Effector memory CD4-positive, alpha-beta T cell (primary cell): ENCODE measurements around the gene ZNF791.
A peak's percentile ranks its signal among the peaks of the same experiment; 100 is the strongest.

Experiments
- DNase-seq, 3 donors: peaks; one replicate each; pipeline ENCODE4 v3.0.0-alpha.2; 2020
- H3K27ac ChIP-seq: 2 replicates; pipeline ENCODE4 v1.7.0; 2013; ENCODE audit warnings: mild to moderate bottlenecking, low read length, moderate library complexity; ENCODE audit not compliant: insufficient read depth, poor library complexity, severe bottlenecking
- H3K27me3 ChIP-seq: replicated peaks from 2 replicates; pipeline ENCODE4 v1.7.0; 2013; ENCODE audit warnings: mild to moderate bottlenecking, low read length; ENCODE audit not compliant: insufficient read depth, control insufficient read depth, poor library complexity, severe bottlenecking
- H3K36me3 ChIP-seq: 2 replicates; pipeline ENCODE4 v1.7.0; 2013; ENCODE audit warnings: mild to moderate bottlenecking, low read length, moderate library complexity; ENCODE audit not compliant: control insufficient read depth, insufficient read depth
- H3K4me1 ChIP-seq: 2 replicates; pipeline ENCODE4 v1.7.0; 2013; ENCODE audit warnings: low read length, mild to moderate bottlenecking; ENCODE audit not compliant: control insufficient read depth, insufficient read depth, poor library complexity, severe bottlenecking
- H3K4me3 ChIP-seq: 2 replicates; pipeline ENCODE4 v1.7.0; 2013; ENCODE audit warnings: low read length, low read depth, mild to moderate bottlenecking; ENCODE audit not compliant: insufficient read depth, poor library complexity, severe bottlenecking
- H3K9me3 ChIP-seq: 2 replicates; pipeline ENCODE4 v1.7.0; 2013; ENCODE audit warnings: mild to moderate bottlenecking, low read length, moderate library complexity; ENCODE audit not compliant: control insufficient read depth

ZNF791 gene

GRCh38 chr19:12647490-12648071 is 36.9 kb downstream of the ZNF791 start:
- Histone ChIP-seq H3K9me3 (no peaks in the 10 kb centered on the region), H3K36me3 (peaks cover 6% of the 10 kb centered on the region), H3K4me1 (no peaks in the 10 kb centered on the region), H3K4me3 (no peak overlapping the region), H3K27ac (no peak overlapping the region), H3K27me3 (no peaks in the 10 kb centered on the region)
- DNase-seq = no peak

GRCh38 chr19:12648088-12648487 is 37.4 kb downstream of the ZNF791 start:
- H3K36me3 ChIP-seq = peaks cover 6% of the 10 kb centered on the region
- no peak for DNase-seq
- no peaks in the 10 kb centered on the region for H3K4me1 ChIP-seq
- H3K9me3 ChIP-seq = no peaks in the 10 kb centered on the region
- no peak overlapping the region for H3K27ac ChIP-seq
- H3K27me3 ChIP-seq = no peaks in the 10 kb centered on the region
- no peak overlapping the region for H3K4me3 ChIP-seq

GRCh38 chr19:12649941-12650340 is 39.2 kb downstream of the ZNF791 start:
- Histone ChIP-seq H3K27ac (no peak overlapping the region), H3K4me3 (no peak overlapping the region), H3K27me3 (no peaks in the 10 kb centered on the region), H3K36me3 (peaks cover 13% of the 10 kb centered on the region), H3K9me3 (no peaks in the 10 kb centered on the region), H3K4me1 (no peaks in the 10 kb centered on the region)
- no peak for DNase-seq

- H3K9me3 ChIP-seq = no peaks in the 10 kb centered on the region
- H3K4me3 ChIP-seq = no peak overlapping the region
- no peaks in the 10 kb centered on the region for H3K27me3 ChIP-seq
- no peaks in the 10 kb centered on the region for H3K4me1 ChIP-seq
- DNase-seq = no peak
- H3K36me3 ChIP-seq = peaks cover 36% of the 10 kb centered on the region
- H3K27ac ChIP-seq = no peak overlapping the region
Observed at GRCh38 chr19:12652219-12652618, 41.5 kb downstream of the ZNF791 start.

- peaks cover 48% of the 10 kb centered on the region for H3K36me3 ChIP-seq
- H3K9me3 ChIP-seq = no peaks in the 10 kb centered on the region
- no peak overlapping the region for H3K4me3 ChIP-seq
- H3K27me3 ChIP-seq = no peaks in the 10 kb centered on the region
- DNase-seq = no peak
- H3K4me1 ChIP-seq = no peaks in the 10 kb centered on the region
- no peak overlapping the region for H3K27ac ChIP-seq
Observed at GRCh38 chr19:12655546-12655945, 44.8 kb downstream of the ZNF791 start.

- H3K36me3 ChIP-seq = peaks cover 58% of the 10 kb centered on the region
- no peak for DNase-seq
- no peak overlapping the region for H3K27ac ChIP-seq
- H3K27me3 ChIP-seq = no peaks in the 10 kb centered on the region
- no peak overlapping the region for H3K4me3 ChIP-seq
- H3K9me3 ChIP-seq = no peaks in the 10 kb centered on the region
- no peaks in the 10 kb centered on the region for H3K4me1 ChIP-seq
Observed at GRCh38 chr19:12656899-12657571, 46.3 kb downstream of the ZNF791 start.

- no peak for DNase-seq
- Histone ChIP-seq H3K36me3 (peaks cover 60% of the 10 kb centered on the region), H3K4me3 (no peak overlapping the region), H3K27ac (no peak overlapping the region), H3K9me3 (no peaks in the 10 kb centered on the region), H3K4me1 (no peaks in the 10 kb centered on the region), H3K27me3 (no peaks in the 10 kb centered on the region)
Observed at GRCh38 chr19:12657966-12658365, 47.2 kb downstream of the ZNF791 start.

GRCh38 chr19:12660980-12661379 is 50.3 kb downstream of the ZNF791 start:
- Histone ChIP-seq H3K27ac (no peak overlapping the region), H3K36me3 (peaks cover 60% of the 10 kb centered on the region), H3K4me3 (no peak overlapping the region), H3K9me3 (no peaks in the 10 kb centered on the region), H3K27me3 (no peaks in the 10 kb centered on the region), H3K4me1 (peaks cover 16% of the 10 kb centered on the region)
- DNase-seq = no peak

- Histone ChIP-seq H3K36me3 (peaks cover 35% of the 10 kb centered on the region), H3K4me3 (peak overlapping the region; percentile 66), H3K27me3 (no peaks in the 10 kb centered on the region), H3K27ac (peak overlapping the region; percentile 93), H3K9me3 (no peaks in the 10 kb centered on the region), H3K4me1 (peaks cover 26% of the 10 kb centered on the region)
- no peak for DNase-seq
Observed at GRCh38 chr19:12664406-12665280, 53.9 kb downstream of the ZNF791 start.

GRCh38 chr19:12665281-12665573 is 54.5 kb downstream of the ZNF791 start:
- Histone ChIP-seq H3K4me3 (peak overlapping the region; percentile 66), H3K27ac (peak overlapping the region; percentile 93), H3K27me3 (no peaks in the 10 kb centered on the region), H3K9me3 (no peaks in the 10 kb centered on the region), H3K4me1 (peaks cover 29% of the 10 kb centered on the region), H3K36me3 (peaks cover 35% of the 10 kb centered on the region)
- peak in 2 of 3 donors; percentile 22 to 27 for DNase-seq
